ENCODE data around the gene LYZL1.
"Not testable (repeated sequence)": the region's sequence is repeated elsewhere in the genome, so short reads cannot be mapped to it uniquely, and the experiment has no call there.

The LYZL1 gene

GRCh38 chr10:29276251-29276850 is 12.5 kb upstream of the LYZL1 start:
- no peak overlapping the region for H3K4me3 Mint-ChIP-seq
- no peaks in the 10 kb centered on the region for H3K36me3 Mint-ChIP-seq (ENCODE audit: low read depth)
- H3K4me1 Mint-ChIP-seq (ENCODE audit: low read depth), result no peaks in the 10 kb centered on the region
- H3K27ac Mint-ChIP-seq, result no peak overlapping the region
- no peaks in the 10 kb centered on the region for H3K9me3 Mint-ChIP-seq
- no peaks in the 10 kb centered on the region for H3K27me3 Mint-ChIP-seq (ENCODE audit: low read depth)

- Mint-ChIP-seq H3K4me3 (no peak overlapping the region), H3K27ac (no peak overlapping the region), H3K27me3 (ENCODE audit: low read depth) (no peaks in the 10 kb centered on the region), H3K36me3 (ENCODE audit: low read depth) (no peaks in the 10 kb centered on the region), H3K9me3 (no peaks in the 10 kb centered on the region), H3K4me1 (ENCODE audit: low read depth) (no peaks in the 10 kb centered on the region)
Measured at GRCh38 chr10:29277296-29277695, 11.6 kb upstream of the LYZL1 start.

- Mint-ChIP-seq H3K27ac (no peak overlapping the region), H3K4me1 (ENCODE audit: low read depth) (no peaks in the 10 kb centered on the region), H3K36me3 (ENCODE audit: low read depth) (no peaks in the 10 kb centered on the region), H3K27me3 (ENCODE audit: low read depth) (no peaks in the 10 kb centered on the region), H3K9me3 (no peaks in the 10 kb centered on the region), H3K4me3 (no peak overlapping the region)
Measured at GRCh38 chr10:29279779-29280487, 8.9 kb upstream of the LYZL1 start.

- no peaks in the 10 kb centered on the region for H3K36me3 Mint-ChIP-seq (ENCODE audit: low read depth)
- no peaks in the 10 kb centered on the region for H3K9me3 Mint-ChIP-seq
- no peaks in the 10 kb centered on the region for H3K27me3 Mint-ChIP-seq (ENCODE audit: low read depth)
- H3K4me1 Mint-ChIP-seq (ENCODE audit: low read depth), result no peaks in the 10 kb centered on the region
- no peak overlapping the region for H3K27ac Mint-ChIP-seq
- H3K4me3 Mint-ChIP-seq, result no peak overlapping the region
Measured at GRCh38 chr10:29280488-29280840, 8.4 kb upstream of the LYZL1 start.

- H3K27me3 Mint-ChIP-seq (ENCODE audit: low read depth), result peaks cover 6% of the 10 kb centered on the region
- H3K36me3 Mint-ChIP-seq (ENCODE audit: low read depth), result no peaks in the 10 kb centered on the region
- H3K4me1 Mint-ChIP-seq (ENCODE audit: low read depth), result no peaks in the 10 kb centered on the region
- H3K27ac Mint-ChIP-seq, result no peak overlapping the region
- no peak overlapping the region for H3K4me3 Mint-ChIP-seq
- H3K9me3 Mint-ChIP-seq, result no peaks in the 10 kb centered on the region
Measured at GRCh38 chr10:29285624-29286051, 3.2 kb upstream of the LYZL1 start.

GRCh38 chr10:29287635-29288034 is 1.2 kb upstream of the LYZL1 start:
- Mint-ChIP-seq H3K27me3 (ENCODE audit: low read depth) (peaks cover 6% of the 10 kb centered on the region), H3K27ac (no peak overlapping the region), H3K4me1 (ENCODE audit: low read depth) (no peaks in the 10 kb centered on the region), H3K9me3 (no peaks in the 10 kb centered on the region), H3K36me3 (ENCODE audit: low read depth) (no peaks in the 10 kb centered on the region), H3K4me3 (no peak overlapping the region)

- not testable (repeated sequence) for H3K27ac Mint-ChIP-seq; H3K4me1 Mint-ChIP-seq (ENCODE audit: low read depth); H3K27me3 Mint-ChIP-seq (ENCODE audit: low read depth); H3K36me3 Mint-ChIP-seq (ENCODE audit: low read depth); H3K9me3 Mint-ChIP-seq; H3K4me3 Mint-ChIP-seq
Measured at GRCh38 chr10:29291561-29291960, 2.7 kb downstream of the LYZL1 start.

- not testable (repeated sequence) for H3K27ac Mint-ChIP-seq; H3K27me3 Mint-ChIP-seq (ENCODE audit: low read depth); H3K9me3 Mint-ChIP-seq; H3K4me1 Mint-ChIP-seq (ENCODE audit: low read depth); H3K4me3 Mint-ChIP-seq; H3K36me3 Mint-ChIP-seq (ENCODE audit: low read depth)
Measured at GRCh38 chr10:29292406-29292805, 3.5 kb downstream of the LYZL1 start.

GRCh38 chr10:29295813-29296212 is 6.9 kb downstream of the LYZL1 start:
- H3K9me3 Mint-ChIP-seq, result no peaks in the 10 kb centered on the region
- H3K27ac Mint-ChIP-seq, result no peak overlapping the region
- H3K27me3 Mint-ChIP-seq (ENCODE audit: low read depth), result peaks cover 3% of the 10 kb centered on the region
- no peak overlapping the region for H3K4me3 Mint-ChIP-seq
- no peaks in the 10 kb centered on the region for H3K4me1 Mint-ChIP-seq (ENCODE audit: low read depth)
- no peaks in the 10 kb centered on the region for H3K36me3 Mint-ChIP-seq (ENCODE audit: low read depth)

- peaks cover 10% of the 10 kb centered on the region for H3K9me3 Mint-ChIP-seq
- no peaks in the 10 kb centered on the region for H3K36me3 Mint-ChIP-seq (ENCODE audit: low read depth)
- no peak overlapping the region for H3K4me3 Mint-ChIP-seq
- H3K27me3 Mint-ChIP-seq (ENCODE audit: low read depth), result peaks cover 10% of the 10 kb centered on the region
- no peaks in the 10 kb centered on the region for H3K4me1 Mint-ChIP-seq (ENCODE audit: low read depth)
- no peak overlapping the region for H3K27ac Mint-ChIP-seq
Measured at GRCh38 chr10:29297678-29298077, 8.8 kb downstream of the LYZL1 start.

GRCh38 chr10:29301359-29301910 is 12.6 kb downstream of the LYZL1 start:
- Mint-ChIP-seq H3K4me3 (no peak overlapping the region), H3K27ac (no peak overlapping the region), H3K4me1 (ENCODE audit: low read depth) (peaks cover 1% of the 10 kb centered on the region), H3K36me3 (ENCODE audit: low read depth) (no peaks in the 10 kb centered on the region), H3K27me3 (ENCODE audit: low read depth) (peaks cover 14% of the 10 kb centered on the region), H3K9me3 (peaks cover 10% of the 10 kb centered on the region)

- H3K27me3 Mint-ChIP-seq (ENCODE audit: low read depth), result peaks cover 14% of the 10 kb centered on the region
- H3K4me3 Mint-ChIP-seq, result no peak overlapping the region
- H3K4me1 Mint-ChIP-seq (ENCODE audit: low read depth), result peaks cover 1% of the 10 kb centered on the region
- no peak overlapping the region for H3K27ac Mint-ChIP-seq
- H3K36me3 Mint-ChIP-seq (ENCODE audit: low read depth), result no peaks in the 10 kb centered on the region
- peaks cover 10% of the 10 kb centered on the region for H3K9me3 Mint-ChIP-seq
Measured at GRCh38 chr10:29302499-29302898, 13.6 kb downstream of the LYZL1 start.

GRCh38 chr10:29304264-29304994 is 15.6 kb downstream of the LYZL1 start:
- H3K4me3 Mint-ChIP-seq, result no peak overlapping the region
- peaks cover 11% of the 10 kb centered on the region for H3K27me3 Mint-ChIP-seq (ENCODE audit: low read depth)
- H3K36me3 Mint-ChIP-seq (ENCODE audit: low read depth), result no peaks in the 10 kb centered on the region
- H3K9me3 Mint-ChIP-seq, result peaks cover 10% of the 10 kb centered on the region
- no peak overlapping the region for H3K27ac Mint-ChIP-seq
- H3K4me1 Mint-ChIP-seq (ENCODE audit: low read depth), result peaks cover 1% of the 10 kb centered on the region

GRCh38 chr10:29304995-29305335 is 16.1 kb downstream of the LYZL1 start:
- Mint-ChIP-seq H3K4me3 (no peak overlapping the region), H3K9me3 (peaks cover 10% of the 10 kb centered on the region), H3K36me3 (ENCODE audit: low read depth) (no peaks in the 10 kb centered on the region), H3K27me3 (ENCODE audit: low read depth) (peaks cover 13% of the 10 kb centered on the region), H3K27ac (no peak overlapping the region), H3K4me1 (ENCODE audit: low read depth) (peaks cover 1% of the 10 kb centered on the region)

GRCh38 chr10:29306688-29307087 is 17.8 kb downstream of the LYZL1 start:
- no peak overlapping the region for H3K27ac Mint-ChIP-seq
- H3K36me3 Mint-ChIP-seq (ENCODE audit: low read depth), result no peaks in the 10 kb centered on the region
- H3K4me3 Mint-ChIP-seq, result no peak overlapping the region
- peaks cover 2% of the 10 kb centered on the region for H3K9me3 Mint-ChIP-seq
- peaks cover 14% of the 10 kb centered on the region for H3K27me3 Mint-ChIP-seq (ENCODE audit: low read depth)
- H3K4me1 Mint-ChIP-seq (ENCODE audit: low read depth), result peaks cover 1% of the 10 kb centered on the region

Data from T-helper 1 cell treated with Interleukin-12 subunit alpha and Interleukin-12 subunit beta and Interleukin-4 antibody, amounts not matched to agents 30 μg/mL and 1 μg/mL, for 36 hours (primary cell).